Inflammatory macrophage treated with lipopolysaccharide for 4 hours (primary cell): ENCODE measurements around the gene PRR20B.
"Not testable (repeated sequence)": the region's sequence is repeated elsewhere in the genome, so short reads cannot be mapped to it uniquely, and the experiment has no call there.

Experiments
- DNase-seq: peaks from one replicate; pipeline ENCODE4 v3.0.0-alpha.2; 2020

PRR20B gene

GRCh38 chr13:57147188-57147587 lies at the start of gene PRR20B:
Gene PRR20B (plus strand): TSS chr13:57147488. CDS start chr13:57147875, 387 bp downstream.
- not testable (repeated sequence) for DNase-seq

DNA sequence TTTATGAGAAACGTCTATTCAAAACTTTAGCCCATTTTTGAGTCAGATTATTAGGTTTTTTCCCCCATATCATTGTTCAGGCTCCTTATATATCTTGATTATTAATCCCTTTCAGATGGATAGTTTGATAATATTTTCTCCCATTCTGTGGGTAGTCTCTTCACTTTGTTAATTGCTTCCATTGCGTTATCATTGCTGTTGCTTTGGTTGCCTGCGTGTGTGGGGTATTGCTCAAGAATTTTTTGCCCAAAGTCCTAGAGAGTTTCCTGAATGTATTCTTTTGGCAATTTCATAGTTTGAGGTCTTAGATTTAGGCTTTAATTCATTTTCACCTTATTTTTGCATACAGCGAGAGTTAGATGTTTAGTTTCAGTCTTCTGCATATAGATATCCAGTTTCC lies 32.3 kb upstream of the PRR20B start:
- no peak for DNase-seq

DNA sequence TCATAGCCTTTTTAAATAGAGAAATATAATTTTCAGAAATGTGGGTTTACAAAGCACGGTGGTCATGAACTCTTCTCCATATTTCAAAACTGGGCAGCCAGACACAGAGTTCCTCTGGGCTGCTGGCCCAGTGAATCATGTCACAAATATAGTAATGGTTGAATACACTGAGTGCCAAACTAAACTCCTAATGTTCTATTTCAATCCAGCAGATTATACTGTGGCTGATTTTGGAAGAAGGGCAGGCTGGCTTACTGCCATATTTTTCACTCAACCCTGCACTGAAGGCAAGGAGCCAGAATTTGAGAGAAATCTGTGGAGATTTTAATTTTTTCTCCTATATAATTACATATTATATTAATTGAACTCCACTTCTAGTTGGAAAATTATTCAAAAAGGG lies 23.6 kb upstream of the PRR20B start:
- DNase-seq: no peak

GRCh38 chr13:57128909-57129308 lies 18.4 kb upstream of the PRR20B start:
- no peak for DNase-seq

- DNase-seq: no peak
These were observed 11.2 kb upstream of the PRR20B start for GRCh38 chr13:57136093-57136492.

DNA sequence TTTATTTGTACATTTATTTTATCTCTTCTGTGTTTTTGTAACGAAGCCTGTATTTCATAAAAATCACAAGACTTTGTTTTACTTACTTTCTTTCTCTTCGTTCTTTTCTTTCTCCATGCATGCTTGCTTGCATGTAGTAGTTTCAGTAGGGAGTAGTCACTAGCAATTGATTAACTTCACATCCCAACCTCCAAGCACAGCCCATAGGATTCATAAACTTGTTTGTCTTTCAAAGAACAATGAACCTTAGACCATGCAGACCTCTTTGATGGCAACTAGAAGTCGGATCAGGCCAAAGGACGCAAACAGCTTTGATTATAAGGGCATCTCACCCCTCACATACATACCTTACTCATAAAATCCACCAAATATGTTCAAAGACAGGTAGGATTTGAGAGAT lies 9.7 kb upstream of the PRR20B start:
- DNase-seq: no peak

- no peak for DNase-seq
These were observed 8.3 kb upstream of the PRR20B start for GRCh38 chr13:57138988-57139387.

DNA sequence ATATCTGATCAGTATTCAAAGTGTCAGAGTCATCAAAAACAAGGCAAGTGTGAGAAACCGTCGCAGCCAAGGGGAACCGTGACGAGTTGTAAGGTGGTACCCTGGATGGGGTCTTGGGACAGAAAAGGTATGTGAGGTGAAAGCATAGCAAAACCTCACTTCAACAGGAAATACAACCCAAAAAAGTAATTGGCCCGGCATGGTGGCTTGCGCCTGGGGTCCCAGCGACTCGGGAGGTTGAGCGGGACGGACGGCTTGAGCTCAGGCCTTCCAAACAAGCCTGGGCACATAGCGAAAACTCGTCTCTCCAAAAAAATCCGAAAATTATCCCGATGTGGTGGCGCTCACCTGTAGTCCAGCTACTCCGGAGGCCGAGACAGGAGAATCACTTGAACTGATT lies 7.5 kb upstream of the PRR20B start:
- not testable (repeated sequence) for DNase-seq

- not testable (repeated sequence) for DNase-seq
These were observed 6.9 kb upstream of the PRR20B start, which contains the start of gene PRR20A for GRCh38 chr13:57140235-57140968. Gene PRR20A (plus strand): TSS chr13:57140918. CDS start chr13:57141305, 387 bp downstream.

DNA sequence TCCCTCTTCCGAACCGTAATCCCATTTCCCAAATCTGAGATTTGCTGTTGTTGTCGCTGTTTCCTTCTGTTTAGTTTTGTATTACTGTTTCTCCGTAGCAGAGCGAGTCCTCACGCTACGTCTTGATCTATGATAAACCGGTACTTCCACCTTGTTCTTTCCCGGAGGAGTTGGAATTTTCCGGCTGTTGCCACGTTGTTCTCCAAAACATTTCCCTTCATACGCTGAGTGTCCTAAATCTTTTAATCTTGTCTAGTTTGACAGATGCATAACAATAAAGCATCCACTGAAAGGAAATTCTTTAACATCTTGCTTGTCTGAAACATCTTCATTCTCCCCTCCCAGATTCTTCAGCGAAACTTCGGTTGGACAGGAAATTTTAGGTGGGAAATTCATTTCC lies 818 bp downstream of the PRR20B start:
- DNase-seq: not testable (repeated sequence)

- DNase-seq: not testable (repeated sequence)
These were observed 6.5 kb downstream of the PRR20B start, which contains the start of gene PRR20C for GRCh38 chr13:57153761-57154160. Gene PRR20C (plus strand): TSS chr13:57154061. CDS start chr13:57154448, 387 bp downstream.

DNA sequence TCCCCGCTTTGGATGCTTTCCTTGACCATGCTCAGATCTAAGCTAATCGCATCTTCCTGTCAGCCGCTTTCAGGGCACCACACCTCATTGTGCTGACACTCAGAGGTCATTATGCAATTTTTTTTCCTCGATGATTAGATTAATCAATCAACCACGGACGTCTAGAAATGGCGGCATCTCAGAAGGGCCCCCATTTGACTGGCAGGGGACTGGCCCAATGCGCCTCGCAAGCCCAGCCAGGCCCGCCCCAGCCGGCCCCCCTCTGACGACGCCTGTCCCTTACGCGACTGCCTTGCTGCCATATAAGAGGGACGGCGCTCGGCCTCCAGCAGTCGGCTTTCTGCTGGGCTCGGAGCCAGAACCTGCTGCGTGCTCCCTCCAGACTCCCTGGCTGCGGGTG lies 13.0 kb downstream of the PRR20B start, which contains the start of gene PRR20D:
PRR20D (plus strand) TSS at position 301 of the 400 bp plus-strand sequence. CDS start 387 bp downstream, outside the sequence.
- not testable (repeated sequence) for DNase-seq

DNA sequence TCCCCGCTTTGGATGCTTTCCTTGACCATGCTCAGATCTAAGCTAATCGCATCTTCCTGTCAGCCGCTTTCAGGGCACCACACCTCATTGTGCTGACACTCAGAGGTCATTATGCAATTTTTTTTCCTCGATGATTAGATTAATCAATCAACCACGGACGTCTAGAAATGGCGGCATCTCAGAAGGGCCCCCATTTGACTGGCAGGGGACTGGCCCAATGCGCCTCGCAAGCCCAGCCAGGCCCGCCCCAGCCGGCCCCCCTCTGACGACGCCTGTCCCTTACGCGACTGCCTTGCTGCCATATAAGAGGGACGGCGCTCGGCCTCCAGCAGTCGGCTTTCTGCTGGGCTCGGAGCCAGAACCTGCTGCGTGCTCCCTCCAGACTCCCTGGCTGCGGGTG lies 19.6 kb downstream of the PRR20B start, which contains the start of gene PRR20E:
PRR20E (plus strand) TSS at position 301 of the 400 bp plus-strand sequence. CDS start 387 bp downstream, outside the sequence.
- not testable (repeated sequence) for DNase-seq

- DNase-seq: no peak
These were observed 44.4 kb downstream of the PRR20B start for GRCh38 chr13:57191667-57192066.
